ENCODE data around the gene GPR162.

Gene GPR162

DNA sequence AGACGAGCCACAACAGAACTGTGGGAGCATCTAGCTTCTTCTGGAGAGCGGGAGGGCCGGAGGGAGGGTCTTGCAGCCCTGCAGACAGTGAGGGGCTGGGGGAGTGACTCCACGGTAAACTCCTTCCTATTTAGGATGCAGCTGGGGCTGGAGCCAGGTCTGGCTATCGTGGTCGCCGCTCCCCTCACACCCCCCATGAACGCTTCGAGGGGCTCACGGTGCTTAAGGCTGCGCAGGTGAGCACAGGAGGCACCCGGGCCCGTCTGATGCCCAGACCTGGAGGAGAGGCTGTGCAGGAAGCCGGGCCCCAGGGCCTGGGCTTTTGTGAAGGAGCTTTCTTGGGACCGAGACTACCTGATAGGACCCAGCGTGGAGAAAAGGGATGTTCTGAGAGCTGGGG is 15.2 kb downstream of the GPR162 start:
- DNase-seq (ENCODE audit: low read depth, low spot score) = no peak

- DNase-seq (ENCODE audit: low read depth, low spot score) = no peak
Measured at GRCh38 chr12:6837370-6838060, 15.9 kb downstream of the GPR162 start.

DNA sequence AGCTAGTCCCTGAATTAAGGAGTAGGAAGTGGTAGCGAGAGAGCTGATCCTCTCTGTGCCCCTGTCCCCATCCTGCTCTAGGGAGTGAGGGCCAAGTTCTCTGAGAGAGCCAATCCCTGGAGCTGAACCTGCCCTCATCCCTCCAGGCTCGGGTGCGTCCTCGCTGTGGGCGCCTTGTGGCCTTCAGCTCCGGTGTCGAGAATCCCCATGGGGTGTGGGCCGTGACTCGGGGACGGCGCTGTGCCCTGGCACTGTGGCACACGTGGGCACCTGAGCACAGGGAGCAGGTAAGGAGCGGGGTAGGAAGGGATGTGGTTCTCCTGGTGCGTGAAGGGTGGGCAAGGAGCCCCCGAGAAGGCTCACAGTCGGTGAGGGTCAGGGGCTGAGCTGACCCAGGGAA is 17.2 kb downstream of the GPR162 start:
- DNase-seq (ENCODE audit: low read depth, low spot score) = no peak

DNA sequence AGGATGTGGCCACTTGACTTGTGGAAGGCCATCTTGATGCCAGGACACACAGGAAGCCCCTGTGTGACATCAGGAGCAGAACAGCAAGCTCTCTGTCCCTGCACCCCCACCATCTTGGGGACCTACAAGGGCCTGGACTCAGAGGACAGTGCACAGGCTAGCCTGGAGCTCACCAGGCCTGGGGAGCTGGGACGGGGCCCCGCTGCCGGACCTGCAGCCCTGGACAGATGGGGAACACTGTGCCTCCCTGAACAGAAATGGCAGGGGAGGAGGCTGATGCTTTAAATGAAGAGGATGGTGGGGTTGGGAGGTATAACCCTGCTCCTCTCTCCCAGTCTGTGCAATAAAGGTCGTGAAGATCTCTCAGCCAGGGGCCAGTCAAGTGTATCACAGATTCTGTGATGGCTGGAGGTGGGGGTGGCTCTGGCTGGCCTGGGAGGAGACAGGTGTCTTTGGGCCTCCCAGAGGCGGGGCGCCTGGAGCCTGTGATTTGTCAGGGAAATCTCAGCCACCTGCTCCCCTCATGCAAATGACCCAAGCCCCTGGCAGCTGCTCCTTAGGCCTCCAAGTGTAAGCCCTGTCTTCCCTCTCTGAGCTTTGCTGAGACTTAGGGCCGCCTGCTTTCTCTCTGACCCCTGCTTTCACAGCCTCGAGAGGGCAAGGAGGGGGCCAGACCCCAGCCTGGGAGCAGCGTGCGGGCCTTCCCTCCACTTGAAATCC is 18.0 kb downstream of the GPR162 start:
- no peak for DNase-seq (ENCODE audit: low read depth, low spot score)

DNA sequence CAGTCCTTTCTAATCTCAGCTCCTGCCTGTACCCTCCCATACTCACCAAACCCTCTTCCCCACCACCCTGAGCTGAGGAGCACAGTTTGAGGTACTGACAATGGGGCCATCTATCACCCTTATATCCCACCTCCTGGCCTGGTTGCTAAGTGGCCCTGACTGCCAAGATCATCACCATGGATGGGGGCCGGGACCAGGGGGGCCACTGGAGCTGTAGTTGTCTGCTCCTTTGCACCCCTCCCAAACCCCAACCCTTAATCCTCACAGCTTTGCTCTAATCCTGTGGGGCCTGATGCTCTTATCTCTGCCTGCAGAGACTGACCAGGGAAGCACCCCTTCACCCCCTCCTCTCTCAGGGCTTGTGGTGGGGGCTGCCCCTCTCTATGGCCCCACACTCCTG is 18.7 kb downstream of the GPR162 start:
- no peak for DNase-seq (ENCODE audit: low read depth, low spot score)

DNA sequence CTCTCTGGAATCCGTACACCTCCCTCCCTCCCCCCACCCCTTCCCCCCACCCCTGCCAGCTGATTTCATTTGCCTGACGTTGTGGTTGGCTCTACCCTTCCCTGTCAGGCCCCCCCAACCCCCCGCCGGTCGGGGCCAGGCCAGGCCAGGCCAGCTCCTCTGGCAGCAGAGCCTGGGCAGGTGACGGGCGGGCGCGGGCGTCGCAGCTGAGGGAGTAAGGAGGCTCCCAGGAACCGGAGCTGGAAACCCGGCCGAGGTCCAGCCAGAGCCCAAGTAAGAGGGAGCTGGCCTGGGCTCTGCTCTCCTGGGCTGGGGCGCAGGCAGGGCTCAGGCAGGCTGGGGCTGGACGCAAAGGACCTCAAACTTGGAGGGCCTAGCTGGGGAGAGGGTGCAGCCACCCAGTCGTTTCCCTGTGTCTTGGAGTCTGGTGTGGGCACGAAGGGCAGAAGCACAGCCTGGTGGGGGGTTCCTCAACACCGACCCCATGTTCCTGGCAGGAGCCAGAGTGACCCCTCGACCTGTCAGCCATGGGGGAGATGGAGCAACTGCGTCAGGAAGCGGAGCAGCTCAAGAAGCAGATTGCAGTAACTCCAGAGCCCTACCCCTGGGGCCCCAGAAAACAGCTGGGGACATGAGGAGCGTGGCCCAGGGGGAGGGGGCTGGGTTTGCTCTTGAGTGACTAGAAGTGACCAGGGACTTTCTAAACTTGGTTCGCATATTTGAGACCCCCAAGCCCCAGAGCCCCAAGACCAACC is 19.3 kb downstream of the GPR162 start, which contains the start of gene GNB3:
GNB3 (plus strand) TSS at position 165 of the 755 bp plus-strand sequence; CDS start at position 528, 363 bp downstream.
- DNase-seq (ENCODE audit: low read depth, low spot score) = no peak

DNA sequence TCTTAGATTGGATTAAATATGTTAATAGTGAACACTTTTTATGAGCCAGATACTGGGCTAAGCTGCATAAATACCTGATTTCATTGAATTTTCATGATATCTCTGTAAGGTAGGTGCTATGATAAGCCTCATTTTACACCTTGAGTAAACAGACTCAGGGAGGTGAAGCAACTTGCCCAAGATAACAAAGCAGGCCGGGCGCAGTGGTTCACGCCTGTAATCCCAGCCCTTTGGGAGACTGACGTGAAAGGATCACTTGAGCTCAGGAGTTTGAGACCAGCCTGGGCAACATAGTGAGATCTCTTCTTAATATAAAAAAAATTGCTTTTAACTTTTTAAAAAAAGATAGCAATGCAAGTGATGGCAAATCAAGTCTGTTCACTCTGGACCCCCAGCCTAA is 20.5 kb downstream of the GPR162 start:
- DNase-seq (ENCODE audit: low read depth, low spot score) = no peak

- no peak for DNase-seq (ENCODE audit: low read depth, low spot score)
Measured at GRCh38 chr12:6843118-6843902, 21.7 kb downstream of the GPR162 start.

DNA sequence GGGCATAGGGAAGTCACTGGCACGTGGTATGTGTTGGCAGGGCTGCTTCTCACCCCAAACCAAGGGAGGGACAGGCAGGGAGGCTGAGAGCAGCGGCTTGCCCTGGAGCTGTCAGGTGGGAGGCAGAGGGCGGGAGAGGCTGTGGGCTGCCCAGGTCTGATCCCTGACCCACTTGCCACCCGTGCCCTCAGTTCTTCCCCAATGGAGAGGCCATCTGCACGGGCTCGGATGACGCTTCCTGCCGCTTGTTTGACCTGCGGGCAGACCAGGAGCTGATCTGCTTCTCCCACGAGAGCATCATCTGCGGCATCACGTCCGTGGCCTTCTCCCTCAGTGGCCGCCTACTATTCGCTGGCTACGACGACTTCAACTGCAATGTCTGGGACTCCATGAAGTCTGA is 23.8 kb downstream of the GPR162 start:
- DNase-seq (ENCODE audit: low read depth, low spot score) = no peak

DNA sequence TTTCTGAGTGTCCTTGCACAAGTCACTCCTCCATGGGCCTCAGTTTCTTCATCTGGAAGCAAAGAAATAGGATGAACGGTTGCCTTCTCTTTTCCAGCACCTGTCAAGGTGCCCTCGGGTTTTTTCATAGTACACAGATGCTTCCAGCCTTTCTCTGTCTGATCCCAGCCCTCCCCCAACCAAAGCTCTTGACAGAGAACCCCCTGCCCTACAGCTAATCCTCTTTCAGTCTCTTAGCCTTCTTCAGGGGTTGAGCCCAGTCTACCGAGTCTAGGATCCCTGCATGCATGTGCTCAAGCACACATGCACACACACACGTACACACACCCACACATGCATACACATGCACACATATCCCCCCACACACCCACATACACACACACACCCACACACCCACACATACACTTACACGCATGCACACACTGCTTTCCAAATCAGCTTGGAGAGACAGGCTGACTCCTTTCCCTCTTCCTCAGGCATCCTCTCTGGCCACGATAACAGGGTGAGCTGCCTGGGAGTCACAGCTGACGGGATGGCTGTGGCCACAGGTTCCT is 24.8 kb downstream of the GPR162 start:
- no peak for DNase-seq (ENCODE audit: low read depth, low spot score)

DNA sequence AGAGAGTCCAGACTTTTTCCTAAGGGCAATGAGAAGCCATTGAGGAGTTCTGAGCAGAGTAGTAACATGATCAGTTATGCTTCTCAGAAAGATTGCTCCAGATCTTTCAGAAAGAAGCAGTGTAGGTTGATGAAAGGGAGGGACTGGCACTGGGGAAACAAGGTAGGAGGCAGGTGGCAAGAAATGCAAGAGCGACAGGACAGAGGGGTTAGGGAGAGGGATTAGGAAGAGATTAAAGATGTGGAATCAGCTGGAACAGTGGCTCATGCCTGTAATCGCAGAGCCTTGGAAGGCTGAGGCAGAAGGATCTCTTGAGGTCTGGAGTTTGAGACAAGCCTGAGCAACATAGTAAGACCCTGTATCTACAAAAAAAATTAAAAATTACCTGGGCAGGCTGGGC is 26.1 kb downstream of the GPR162 start:
- DNase-seq (ENCODE audit: low read depth, low spot score) = no peak

- DNase-seq (ENCODE audit: low read depth, low spot score) = no peak
Measured at GRCh38 chr12:6849427-6849826, 27.8 kb downstream of the GPR162 start.

- no peak for DNase-seq (ENCODE audit: low read depth, low spot score)
Measured at GRCh38 chr12:6849976-6850560, 28.4 kb downstream of the GPR162 start.

DNA sequence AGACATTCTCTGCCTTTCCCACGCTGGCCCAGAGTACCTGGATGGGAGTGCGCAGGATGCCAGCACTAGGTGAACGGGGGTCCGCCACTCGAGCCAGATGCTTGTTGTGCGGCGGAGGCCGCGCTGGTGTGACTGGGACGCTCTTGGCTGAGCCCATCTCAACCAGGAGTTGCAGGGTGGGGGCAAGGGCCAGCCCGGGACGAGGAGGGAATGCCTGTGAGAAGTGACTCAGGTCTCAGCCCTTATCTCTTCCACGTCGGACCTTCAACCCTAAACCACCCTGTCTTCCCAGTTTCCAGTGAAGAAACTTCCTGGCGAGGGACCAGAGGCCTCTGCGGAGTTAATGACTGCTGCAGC is 29.2 kb downstream of the GPR162 start:
- no peak for DNase-seq (ENCODE audit: low read depth, low spot score)

DNA sequence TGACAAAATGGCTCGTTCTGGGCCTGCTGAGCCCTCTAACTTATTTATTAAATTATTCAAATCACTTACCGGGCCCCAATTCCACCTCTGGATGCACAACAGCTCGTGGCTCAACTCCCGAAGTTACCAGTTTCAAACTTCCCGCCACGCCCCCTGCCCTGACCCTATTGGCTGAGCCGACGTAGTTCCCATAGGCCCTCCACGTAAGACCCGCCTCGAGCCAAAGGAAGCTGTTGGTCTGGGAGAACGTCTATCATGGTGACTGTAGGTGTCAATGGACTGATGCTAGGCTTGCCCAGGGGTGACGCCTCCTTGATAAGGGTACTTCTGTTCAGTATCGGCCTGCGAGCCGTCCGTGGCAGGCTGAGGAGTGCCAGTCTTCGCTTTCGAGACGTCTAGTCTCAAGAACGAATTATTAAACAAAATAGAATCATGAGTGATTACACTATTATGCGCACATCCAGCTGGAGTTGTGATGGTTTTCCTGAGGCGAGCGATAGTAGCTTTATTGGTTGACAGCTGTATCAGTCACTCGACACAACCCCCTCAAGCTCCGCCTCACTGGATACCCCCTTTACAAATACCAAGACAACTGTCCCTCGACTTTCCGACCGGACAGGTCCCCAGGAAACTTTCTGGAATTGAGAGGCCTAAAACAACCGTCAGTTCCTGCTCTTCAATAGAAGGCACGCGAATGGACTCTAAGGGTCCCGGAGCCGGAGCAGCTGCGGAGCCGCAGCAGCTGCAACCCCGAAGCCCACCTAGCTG is 29.7 kb downstream of the GPR162 start, which contains the start of gene CDCA3:
CDCA3 (minus strand) TSS at position 134 of the 768 bp plus-strand sequence. CDS start 334 bp downstream, outside the sequence.
- DNase-seq (ENCODE audit: low read depth, low spot score) = peak; percentile 98

DNA sequence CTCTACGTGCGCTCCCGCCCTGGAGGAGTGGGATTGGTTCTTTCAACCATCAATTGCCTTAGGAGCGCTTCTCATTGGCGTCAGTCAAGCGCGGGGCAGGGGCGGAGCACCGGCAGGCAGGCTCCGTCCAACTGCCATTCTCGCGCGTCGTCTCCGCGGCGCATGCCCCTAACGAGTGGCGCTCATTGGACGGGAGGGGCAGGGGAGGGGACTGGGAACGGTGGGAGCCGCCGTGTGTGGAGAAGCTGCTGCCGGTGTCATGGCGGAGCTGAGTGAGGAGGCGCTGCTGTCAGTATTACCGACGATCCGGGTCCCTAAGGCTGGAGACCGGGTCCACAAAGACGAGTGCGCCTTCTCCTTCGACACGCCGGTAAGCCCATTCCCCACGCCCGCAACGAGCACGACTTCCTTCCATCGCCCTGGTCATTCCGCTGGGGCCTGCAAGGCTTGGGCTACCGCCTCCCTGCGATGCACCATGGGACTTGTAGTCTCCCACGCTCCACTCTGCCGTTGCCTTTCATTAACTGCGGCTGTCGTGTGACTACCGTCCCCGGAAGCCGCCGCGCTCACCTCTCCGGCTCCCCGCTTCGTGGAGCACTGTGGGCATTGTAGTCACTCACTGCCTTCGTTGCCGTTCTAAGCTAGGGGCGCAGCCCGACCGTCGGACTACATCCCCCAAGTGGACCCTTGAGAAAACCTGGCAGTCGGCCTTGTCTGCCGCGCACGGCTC is 30.5 kb downstream of the GPR162 start, which contains the start of gene USP5:
USP5 (plus strand) TSS at position 230 of the 730 bp plus-strand sequence; CDS start at position 260, 30 bp downstream.
- peak; percentile 100 for DNase-seq (ENCODE audit: low read depth, low spot score)

- peak; percentile 83 for DNase-seq (ENCODE audit: low read depth, low spot score)
Measured at GRCh38 chr12:6852651-6853354, 31.2 kb downstream of the GPR162 start.

DNA sequence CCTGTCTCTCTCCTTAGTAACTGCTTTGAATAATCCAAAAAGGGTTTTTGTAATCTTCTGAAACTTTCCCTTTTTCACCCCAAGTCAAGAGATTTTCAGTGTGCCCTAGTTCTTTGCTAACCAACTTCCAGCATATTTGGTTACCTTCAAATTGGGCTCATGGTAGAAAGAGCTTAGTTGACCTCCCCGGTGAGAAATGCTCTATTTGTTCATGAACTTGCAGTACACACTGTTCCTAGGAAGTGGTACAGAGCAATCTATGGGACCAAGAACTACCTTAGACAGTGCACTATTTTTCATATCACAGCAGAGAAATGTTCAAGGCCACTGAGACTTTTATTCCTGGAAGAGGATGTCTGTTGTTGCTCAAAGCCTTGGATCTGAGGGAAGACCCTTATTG is 32.0 kb downstream of the GPR162 start:
- no peak for DNase-seq (ENCODE audit: low read depth, low spot score)

- no peak for DNase-seq (ENCODE audit: low read depth, low spot score)
Measured at GRCh38 chr12:6854036-6854435, 32.4 kb downstream of the GPR162 start.

Measured in astrocyte of the hippocampus (primary cell).